ENCODE results near the gene JPT2.

DNA sequence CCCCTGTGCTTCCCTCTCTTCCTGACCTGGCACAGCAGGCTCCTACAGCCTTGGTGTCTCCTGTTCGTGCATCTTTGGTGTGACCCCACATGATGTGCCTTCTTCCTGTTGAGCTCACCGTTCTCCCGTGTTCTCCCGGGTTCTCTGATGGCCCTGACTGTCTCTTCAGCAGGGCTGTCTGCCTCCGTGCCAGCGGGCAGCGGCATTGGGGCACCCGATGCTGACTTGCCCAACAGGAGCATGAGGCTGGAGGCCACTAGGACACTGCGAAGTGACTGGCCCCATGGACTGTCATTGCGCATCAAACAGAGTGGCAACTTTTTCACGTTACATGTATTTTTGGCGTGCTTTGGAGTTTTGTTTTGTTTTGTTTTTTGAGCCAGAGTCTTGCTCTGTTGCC is 43.5 kb upstream of the JPT2 start:
- TF ChIP-seq, protein P1, sequence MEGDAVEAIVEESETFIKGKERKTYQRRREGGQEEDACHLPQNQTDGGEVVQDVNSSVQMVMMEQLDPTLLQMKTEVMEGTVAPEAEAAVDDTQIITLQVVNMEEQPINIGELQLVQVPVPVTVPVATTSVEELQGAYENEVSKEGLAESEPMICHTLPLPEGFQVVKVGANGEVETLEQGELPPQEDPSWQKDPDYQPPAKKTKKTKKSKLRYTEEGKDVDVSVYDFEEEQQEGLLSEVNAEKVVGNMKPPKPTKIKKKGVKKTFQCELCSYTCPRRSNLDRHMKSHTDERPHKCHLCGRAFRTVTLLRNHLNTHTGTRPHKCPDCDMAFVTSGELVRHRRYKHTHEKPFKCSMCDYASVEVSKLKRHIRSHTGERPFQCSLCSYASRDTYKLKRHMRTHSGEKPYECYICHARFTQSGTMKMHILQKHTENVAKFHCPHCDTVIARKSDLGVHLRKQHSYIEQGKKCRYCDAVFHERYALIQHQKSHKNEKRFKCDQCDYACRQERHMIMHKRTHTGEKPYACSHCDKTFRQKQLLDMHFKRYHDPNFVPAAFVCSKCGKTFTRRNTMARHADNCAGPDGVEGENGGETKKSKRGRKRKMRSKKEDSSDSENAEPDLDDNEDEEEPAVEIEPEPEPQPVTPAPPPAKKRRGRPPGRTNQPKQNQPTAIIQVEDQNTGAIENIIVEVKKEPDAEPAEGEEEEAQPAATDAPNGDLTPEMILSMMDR (IDR thresholded peaks at IDR 0.05; ENCODE audit: borderline replicate concordance, extremely low read depth, low read length, poor library complexity, severe bottlenecking) = no peak
- TF ChIP-seq EZH2 (IDR thresholded peaks at IDR 0.05; ENCODE audit: borderline replicate concordance, low read depth, low read length, severe bottlenecking) = no peak

Data from DND-41 (cell line).